Measurements from ENCODE around the gene CEACAM6. TPM values are rescaled to one million over a fixed set of nuclear protein-coding genes. Genes with fewer than 3 reads are reported as not detected.
"Not testable (repeated sequence)": the region's sequence is repeated elsewhere in the genome, so short reads cannot be mapped to it uniquely, and the experiment has no call there.

The CEACAM6 gene
- not detected for total RNA-seq

GRCh38 chr19:41755328-41755913, at the start of gene CEACAM6:
Gene CEACAM6, plus strand, starts transcription at chr19:41755530. Its CDS starts 109 bp downstream, at chr19:41755639.
- DNase-seq, result no peak

- DNase-seq, result peak; percentile 59
These were observed 48.4 kb upstream of the CEACAM6 start for GRCh38 chr19:41706741-41707501.

GRCh38 chr19:41707502-41707812, 47.9 kb upstream of the CEACAM6 start:
- DNase-seq, result no peak

GRCh38 chr19:41707871-41708371, 47.4 kb upstream of the CEACAM6 start:
- DNase-seq, result no peak

- no peak for DNase-seq
These were observed 46.8 kb upstream of the CEACAM6 start, which contains the start of gene CEACAM5 for GRCh38 chr19:41708481-41708880. Gene CEACAM5, plus strand, starts transcription at chr19:41708626. Its CDS starts 106 bp downstream, at chr19:41708732.

- not testable (repeated sequence) for DNase-seq
These were observed 45.8 kb upstream of the CEACAM6 start for GRCh38 chr19:41709516-41709915.

- DNase-seq, result no peak
These were observed 45.2 kb upstream of the CEACAM6 start for GRCh38 chr19:41709951-41710645.

- no peak for DNase-seq
These were observed 43.7 kb upstream of the CEACAM6 start for GRCh38 chr19:41711376-41712261.

- no peak for DNase-seq
These were observed 40.7 kb upstream of the CEACAM6 start for GRCh38 chr19:41714598-41714997.

- no peak for DNase-seq
These were observed 36.6 kb upstream of the CEACAM6 start for GRCh38 chr19:41718761-41719160.

- DNase-seq, result no peak
These were observed 35.2 kb upstream of the CEACAM6 start for GRCh38 chr19:41720103-41720502.

GRCh38 chr19:41726493-41726892, 28.8 kb upstream of the CEACAM6 start:
- DNase-seq, result no peak

- DNase-seq, result no peak
These were observed 21.2 kb upstream of the CEACAM6 start for GRCh38 chr19:41734156-41734555.

GRCh38 chr19:41734585-41734984, 20.7 kb upstream of the CEACAM6 start:
- no peak for DNase-seq

- no peak for DNase-seq
These were observed 20.2 kb upstream of the CEACAM6 start for GRCh38 chr19:41735071-41735600.

GRCh38 chr19:41739361-41739760, 16.0 kb upstream of the CEACAM6 start:
- no peak for DNase-seq

- no peak for DNase-seq
These were observed 14.7 kb upstream of the CEACAM6 start for GRCh38 chr19:41740415-41741243.

- no peak for DNase-seq
These were observed 14.1 kb upstream of the CEACAM6 start for GRCh38 chr19:41741244-41741554.

GRCh38 chr19:41744850-41745249, 10.5 kb upstream of the CEACAM6 start:
- no peak for DNase-seq

- DNase-seq, result no peak
These were observed 9.6 kb upstream of the CEACAM6 start for GRCh38 chr19:41745756-41746155.

GRCh38 chr19:41746593-41747227, 8.6 kb upstream of the CEACAM6 start:
- DNase-seq, result peak; percentile 14
